Upper lobe of left lung (tissue), 4 donors: ENCODE measurements around the gene SCTR.

Source experiments
- CTCF ChIP-seq, 6 experiments: fragments of 450-650 bp in 4 of 6; fragments of 200-600 bp in 2 of 6; sonication (generic) in 2 of 6; IDR thresholded peaks; one replicate each; pipeline ENCODE4 v1.5.1; 2016 to 2019; ENCODE audit warnings: antibody characterized with exemption in 6 of 6
- EP300 ChIP-seq, 4 donors: sonication (generic); formaldehyde crosslinking; IDR thresholded peaks; one replicate each; pipeline ENCODE4 v1.5.1; 2017; ENCODE audit warnings: antibody characterized with exemption in 4 of 4, control low read depth in 2 of 4
- POLR2A ChIP-seq, 4 donors: fragments of 450-650 bp; IDR thresholded peaks; one replicate each; pipeline ENCODE4 v1.5.1; 2016 to 2017; ENCODE audit warnings: antibody characterized with exemption in 4 of 4, mild to moderate bottlenecking in 2 of 4

GRCh38 chr2:119480184-119480583 lies 44.1 kb downstream of the SCTR start:
- TF ChIP-seq CTCF (IDR thresholded peaks at IDR 0.05) (no peak), POLR2A (IDR thresholded peaks at IDR 0.05) (no peak), EP300 (IDR thresholded peaks at IDR 0.05) (no peak)
